MM.1S (cell line): ENCODE measurements around the gene CELA2B.
"Not testable (repeated sequence)": the region's sequence is repeated elsewhere in the genome, so short reads cannot be mapped to it uniquely, and the experiment has no call there.

Experiments
- DNase-seq: peaks from one replicate; pipeline ENCODE4 v3.0.0-alpha.2; 2015
- H2AFZ ChIP-seq: fragments of 300-600 bp; sonication (generic); 2 replicates; pipeline ENCODE4 v1.6.0; 2016; ENCODE audit warnings: antibody characterized with exemption, low read length
- H3F3A ChIP-seq: fragments of 300-600 bp; sonication (generic); 2 replicates; pipeline ENCODE4 v1.6.1; 2016; ENCODE audit warnings: mild to moderate bottlenecking, antibody characterized with exemption, low read length, moderate library complexity, mixed read lengths; ENCODE audit not compliant: insufficient read depth
- H3K27ac ChIP-seq: fragments of 300-600 bp; sonication (generic); 2 replicates; pipeline ENCODE4 v1.5.1; 2016; ENCODE audit warnings: mild to moderate bottlenecking, low read length
- H3K27me3 ChIP-seq: fragments of 300-600 bp; sonication (generic); replicated peaks from 2 replicates; pipeline ENCODE4 v1.6.0; 2016; ENCODE audit warnings: low read length; ENCODE audit not compliant: insufficient read depth
- H3K36me3 ChIP-seq: fragments of 300-600 bp; sonication (generic); replicated peaks from 2 replicates; pipeline ENCODE4 v1.6.1; 2016; ENCODE audit warnings: mild to moderate bottlenecking, low read length, mixed read lengths; ENCODE audit not compliant: insufficient read depth
- H3K4me1 ChIP-seq: fragments of 300-600 bp; sonication (generic); 2 replicates; pipeline ENCODE4 v1.6.1; 2016; ENCODE audit warnings: low read length, mixed read lengths
- H3K4me2 ChIP-seq: fragments of 300-600 bp; sonication (generic); 2 replicates; pipeline ENCODE4 v1.6.0; 2016; ENCODE audit warnings: low read depth, low read length
- H3K4me3 ChIP-seq: fragments of 300-600 bp; sonication (generic); 2 replicates; pipeline ENCODE4 v1.5.1; 2016; ENCODE audit warnings: low read length, mixed read lengths
- H3K79me2 ChIP-seq: fragments of 300-600 bp; sonication (generic); 2 replicates; pipeline ENCODE4 v1.6.1; 2016; ENCODE audit warnings: mixed run types, low read length, mixed read lengths
- H3K9ac ChIP-seq: fragments of 300-600 bp; sonication (generic); 2 replicates; pipeline ENCODE4 v1.6.1; 2016; ENCODE audit warnings: low read length, mixed read lengths
- H3K9me2 ChIP-seq: fragments of 300-600 bp; sonication (generic); replicated peaks from 2 replicates; pipeline ENCODE4 v1.6.1; 2016; ENCODE audit warnings: mild to moderate bottlenecking, low read length, mixed read lengths; ENCODE audit not compliant: insufficient read depth
- H3K9me3 ChIP-seq: fragments of 300-600 bp; sonication (generic); replicated peaks from 2 replicates; pipeline ENCODE4 v1.6.1; 2016; ENCODE audit warnings: mild to moderate bottlenecking, low read length, mixed read lengths; ENCODE audit not compliant: insufficient read depth
- H4K20me1 ChIP-seq: fragments of 300-600 bp; sonication (generic); 2 replicates; pipeline ENCODE4 v1.6.1; 2016; ENCODE audit warnings: mild to moderate bottlenecking, low read length, moderate library complexity, mixed read lengths; ENCODE audit not compliant: insufficient read depth
- CTCF ChIP-seq: fragments of 300-600 bp; sonication (generic); IDR thresholded peaks from 2 replicates; pipeline ENCODE4 v1.5.1; 2016; ENCODE audit warnings: antibody characterized with exemption, low read length, mixed read lengths
- EZH2 ChIP-seq: fragments of 300-600 bp; sonication (generic); optimal IDR thresholded peaks from 2 replicates; pipeline ENCODE3; 2017; ENCODE audit warnings: low read depth, mild to moderate bottlenecking, antibody characterized with exemption, low read length, mixed read lengths
- EZH2phosphoT487 ChIP-seq: fragments of 300-600 bp; sonication (generic); IDR thresholded peaks from 2 replicates; pipeline ENCODE4 v1.6.1; 2018; ENCODE audit warnings: antibody characterized with exemption, low read length

The CELA2B gene

GRCh38 chr1:15455522-15455921, 20.4 kb upstream of the CELA2B start:
- H3F3A ChIP-seq, result peaks cover 5% of the 10 kb centered on the region; the same call in 1 of the 2 replicates
- H3K4me1 ChIP-seq, result peaks cover 6% of the 10 kb centered on the region; the same call in 1 of the 2 replicates
- H3K4me3 ChIP-seq, result no peak overlapping the region
- no peak overlapping the region for H2AFZ ChIP-seq
- H3K4me2 ChIP-seq, result no peak overlapping the region
- H4K20me1 ChIP-seq, result no peaks in the 10 kb centered on the region
- H3K9me2 ChIP-seq, result no peaks in the 10 kb centered on the region
- no peaks in the 10 kb centered on the region; the same call in 1 of the 2 replicates for H3K27me3 ChIP-seq
- TF ChIP-seq EZH2 (no peak), CTCF (no peak), EZH2phosphoT487 (no peak)
- no peak overlapping the region for H3K9ac ChIP-seq
- peak; percentile 85 for DNase-seq
- H3K79me2 ChIP-seq, result no peaks in the 10 kb centered on the region
- no peaks in the 10 kb centered on the region for H3K36me3 ChIP-seq
- no peaks in the 10 kb centered on the region for H3K9me3 ChIP-seq
- H3K27ac ChIP-seq, result peak overlapping the region; percentile 41; the same call in 1 of the 2 replicates

- Histone ChIP-seq H3K4me1 (peaks cover 6% of the 10 kb centered on the region; the same call in 1 of the 2 replicates), H4K20me1 (no peaks in the 10 kb centered on the region), H3K9ac (no peak within 1 kb of the TSS), H3K27me3 (no peaks in the 10 kb centered on the region; the same call in 1 of the 2 replicates), H3K9me2 (no peaks in the 10 kb centered on the region), H3K4me2 (no peak within 1 kb of the TSS), H3K79me2 (no peaks in the 10 kb centered on the region), H3K27ac (peak within 1 kb of the TSS; percentile 41; the same call in 1 of the 2 replicates), H3K4me3 (no peak within 1 kb of the TSS), H2AFZ (no peak within 1 kb of the TSS), H3K36me3 (no peaks in the 10 kb centered on the region), H3F3A (peaks cover 5% of the 10 kb centered on the region; the same call in 1 of the 2 replicates), H3K9me3 (no peaks in the 10 kb centered on the region)
- DNase-seq, result no peak
- TF ChIP-seq EZH2phosphoT487 (no peak), CTCF (no peak), EZH2 (no peak)
Measured at GRCh38 chr1:15456313-15456954, 19.5 kb upstream of the CELA2B start, which contains the start of gene CELA2A. CELA2A (plus strand) TSS chr1:15456732; CDS start chr1:15456754, 22 bp downstream.

GRCh38 chr1:15457585-15457984, 18.3 kb upstream of the CELA2B start:
- H3K4me3 ChIP-seq, result no peak overlapping the region
- no peak overlapping the region for H2AFZ ChIP-seq
- no peaks in the 10 kb centered on the region for H3K27me3 ChIP-seq
- H3K4me1 ChIP-seq, result peaks cover 6% of the 10 kb centered on the region; the same call in 1 of the 2 replicates
- H3K36me3 ChIP-seq, result no peaks in the 10 kb centered on the region
- no peaks in the 10 kb centered on the region for H3K9me3 ChIP-seq
- no peak overlapping the region for H3K27ac ChIP-seq
- H3F3A ChIP-seq, result peaks cover 5% of the 10 kb centered on the region; the same call in 1 of the 2 replicates
- no peaks in the 10 kb centered on the region for H4K20me1 ChIP-seq
- no peaks in the 10 kb centered on the region for H3K9me2 ChIP-seq
- no peak overlapping the region for H3K4me2 ChIP-seq
- TF ChIP-seq CTCF, result no peak
- no peak for TF ChIP-seq EZH2
- no peak for TF ChIP-seq EZH2phosphoT487
- no peaks in the 10 kb centered on the region for H3K79me2 ChIP-seq
- H3K9ac ChIP-seq, result no peak overlapping the region
- no peak for DNase-seq

- H3K4me3 ChIP-seq, H3K27me3 ChIP-seq, H3K9ac ChIP-seq, H3F3A ChIP-seq, H2AFZ ChIP-seq, H3K36me3 ChIP-seq, DNase-seq, H3K4me1 ChIP-seq, H3K4me2 ChIP-seq, H4K20me1 ChIP-seq, H3K27ac ChIP-seq, H3K9me3 ChIP-seq, H3K9me2 ChIP-seq, H3K79me2 ChIP-seq: not testable (repeated sequence)
Measured at GRCh38 chr1:15458388-15458787, 17.5 kb upstream of the CELA2B start.
